IPS-18a (cell line): ENCODE data around the gene RAI1.

Experiments
- H3K27ac ChIP-seq: one replicate; pipeline ENCODE4 v1.5.1; 2013; ENCODE audit warnings: low read length
- H3K27me3 ChIP-seq: one replicate; pipeline ENCODE4 v1.6.1; 2013; ENCODE audit warnings: mild to moderate bottlenecking, low read length; ENCODE audit not compliant: control insufficient read depth, insufficient read depth
- H3K36me3 ChIP-seq: one replicate; pipeline ENCODE4 v1.6.1; 2013; ENCODE audit warnings: low read depth, low read length; ENCODE audit not compliant: control insufficient read depth
- H3K4me1 ChIP-seq: one replicate; pipeline ENCODE4 v1.6.1; 2013; ENCODE audit warnings: low read depth, low read length; ENCODE audit not compliant: control insufficient read depth
- H3K4me3 ChIP-seq: one replicate; pipeline ENCODE4 v1.5.1; 2013; ENCODE audit warnings: low read length
- H3K9ac ChIP-seq: one replicate; pipeline ENCODE4 v1.6.1; 2013; ENCODE audit warnings: mild to moderate bottlenecking, low read length, moderate library complexity
- H3K9me3 ChIP-seq: one replicate; pipeline ENCODE4 v1.6.1; 2013; ENCODE audit warnings: low read depth, low read length; ENCODE audit not compliant: control insufficient read depth

Gene RAI1

DNA sequence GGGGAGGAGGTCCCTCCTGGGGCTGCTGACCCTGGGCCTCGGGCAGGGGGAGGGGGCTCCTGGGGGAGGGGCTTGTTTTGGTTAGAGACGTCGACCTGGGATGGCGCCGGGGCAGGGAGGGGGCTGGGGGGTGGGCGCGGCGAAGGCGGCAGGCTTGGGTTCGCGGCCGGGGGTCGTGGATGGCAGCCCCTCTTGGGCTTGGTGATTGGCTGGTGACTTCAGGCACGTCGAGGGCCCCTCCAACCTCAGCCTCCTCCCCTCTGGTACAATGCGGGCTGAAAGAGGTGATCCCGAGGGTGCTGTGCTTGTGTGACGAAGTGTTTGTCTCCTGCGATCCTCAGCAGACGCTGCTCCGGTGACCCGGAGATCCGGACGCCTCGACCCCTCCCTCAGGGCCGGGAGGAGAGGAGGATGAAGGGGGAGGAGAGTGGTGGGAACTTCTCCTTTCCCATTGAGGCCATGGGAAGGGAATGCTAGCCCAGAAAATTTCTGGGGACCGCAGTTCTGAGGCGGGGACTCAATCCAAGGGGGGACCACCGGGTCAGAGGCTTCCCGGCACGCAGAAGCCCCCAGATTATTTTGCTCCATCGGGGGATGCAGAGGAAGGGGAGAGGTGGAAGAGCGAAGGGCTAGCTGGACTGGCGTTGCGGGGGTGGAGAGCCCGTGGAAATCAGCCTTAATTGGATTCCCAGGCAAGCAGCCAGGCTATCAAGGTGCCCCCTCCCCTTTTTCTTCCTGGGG, 43.9 kb downstream of the RAI1 start:
- Histone ChIP-seq H3K4me1 (peaks cover 17% of the 10 kb centered on the region), H3K27ac (no peak overlapping the region), H3K4me3 (peak overlapping the region; percentile 68), H3K9ac (peak overlapping the region; percentile 8), H3K27me3 (peaks cover 97% of the 10 kb centered on the region), H3K36me3 (no peaks in the 10 kb centered on the region), H3K9me3 (no peaks in the 10 kb centered on the region)

DNA sequence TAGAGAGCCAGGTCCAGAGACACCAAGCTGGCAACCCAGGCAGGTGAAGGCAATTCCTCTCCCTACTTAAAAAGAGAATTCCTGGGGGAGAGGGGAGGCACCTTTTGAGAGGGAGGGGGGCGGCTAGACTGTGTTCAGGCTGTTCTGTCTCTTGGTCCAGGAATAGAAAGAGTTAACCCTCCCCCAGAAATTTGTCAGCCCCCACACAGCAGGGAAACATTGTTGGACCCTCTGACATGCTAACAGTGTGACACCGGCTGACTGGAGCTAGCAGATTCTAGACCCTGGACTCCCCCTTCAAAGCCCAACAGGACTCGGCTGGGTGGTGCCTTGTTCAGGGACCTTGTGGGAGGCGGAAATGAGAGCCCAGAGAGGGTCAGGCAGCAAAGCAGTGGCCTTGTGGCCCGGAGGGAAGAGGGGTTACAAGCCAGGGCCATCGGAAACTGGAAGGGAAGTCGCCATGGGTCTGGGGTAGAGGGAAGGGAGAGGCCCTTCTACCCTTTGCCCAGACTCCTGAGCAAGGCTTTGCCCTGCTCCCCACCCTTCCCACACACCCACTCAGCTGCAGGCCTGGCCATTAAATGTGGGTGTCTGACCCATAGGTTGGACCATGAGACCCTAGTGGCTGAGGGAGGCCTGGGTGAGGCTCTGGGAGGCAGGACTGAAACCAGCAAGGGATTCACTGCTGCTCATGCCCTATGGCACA, 44.6 kb downstream of the RAI1 start:
- Histone ChIP-seq H3K9ac (no peak overlapping the region), H3K27ac (no peak overlapping the region), H3K4me1 (peaks cover 17% of the 10 kb centered on the region), H3K4me3 (peak overlapping the region; percentile 68), H3K9me3 (no peaks in the 10 kb centered on the region), H3K36me3 (no peaks in the 10 kb centered on the region), H3K27me3 (peaks cover 92% of the 10 kb centered on the region)

DNA sequence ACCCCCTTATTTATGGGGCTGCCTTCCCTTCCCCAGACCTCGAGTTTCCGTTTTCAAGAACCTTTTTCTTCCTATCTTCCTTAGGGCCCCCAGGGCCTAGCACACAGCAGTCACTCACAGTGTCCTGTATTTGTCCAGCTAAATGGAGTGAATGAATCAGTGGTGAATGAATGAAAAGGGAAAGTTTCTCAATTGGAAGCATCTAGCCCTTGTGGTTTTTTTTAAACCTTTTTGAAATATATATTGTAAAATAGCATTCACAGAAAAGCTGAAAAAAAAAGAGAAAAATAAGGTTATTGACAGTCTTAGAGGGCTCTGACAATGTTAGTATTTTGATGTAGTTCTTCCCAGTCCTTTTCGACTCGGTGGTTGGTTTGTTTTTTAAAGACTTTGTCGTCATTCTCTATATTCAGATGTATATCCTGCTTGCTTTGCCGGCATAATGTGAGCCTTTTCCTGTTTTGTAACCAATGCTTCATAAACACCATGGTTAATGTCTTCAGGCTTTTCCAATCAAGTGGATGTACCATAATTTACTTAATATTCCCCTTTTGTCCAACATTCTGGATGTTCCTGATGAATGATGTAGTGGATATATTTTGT, 45.3 kb downstream of the RAI1 start:
- Histone ChIP-seq H3K27me3 (peaks cover 85% of the 10 kb centered on the region), H3K9me3 (no peaks in the 10 kb centered on the region), H3K9ac (no peak overlapping the region), H3K27ac (no peak overlapping the region), H3K36me3 (no peaks in the 10 kb centered on the region), H3K4me1 (peaks cover 17% of the 10 kb centered on the region), H3K4me3 (no peak overlapping the region)

DNA sequence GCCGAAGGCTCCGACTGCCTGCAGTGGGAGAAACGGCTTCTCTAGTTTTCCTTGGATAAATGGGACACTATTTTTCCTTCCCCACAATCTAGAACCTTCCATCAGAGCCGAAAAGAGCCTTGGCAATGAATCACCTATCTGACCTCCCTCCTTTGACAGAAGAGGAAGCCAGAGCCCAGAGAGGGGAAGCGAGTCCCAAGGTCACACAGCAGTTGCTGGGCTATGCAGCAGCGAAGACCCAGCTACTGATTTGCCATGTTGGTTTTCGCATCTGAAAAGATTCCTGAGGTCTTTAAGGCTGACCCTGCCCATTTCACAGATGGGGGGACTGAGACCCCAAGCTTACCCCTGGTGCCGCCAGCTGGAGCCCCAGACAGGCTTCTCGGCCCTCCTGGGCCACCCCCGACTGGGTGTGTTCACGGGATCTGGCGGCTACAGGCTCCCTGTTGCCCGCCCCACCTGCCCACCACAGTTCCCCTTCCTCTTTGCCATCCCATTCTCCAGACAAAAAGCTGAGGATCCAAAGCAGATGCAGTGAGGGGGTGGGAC, 45.9 kb downstream of the RAI1 start:
- Histone ChIP-seq H3K9me3 (no peaks in the 10 kb centered on the region), H3K27me3 (peaks cover 79% of the 10 kb centered on the region), H3K4me3 (no peak overlapping the region), H3K36me3 (no peaks in the 10 kb centered on the region), H3K27ac (no peak overlapping the region), H3K4me1 (peaks cover 17% of the 10 kb centered on the region), H3K9ac (no peak overlapping the region)

DNA sequence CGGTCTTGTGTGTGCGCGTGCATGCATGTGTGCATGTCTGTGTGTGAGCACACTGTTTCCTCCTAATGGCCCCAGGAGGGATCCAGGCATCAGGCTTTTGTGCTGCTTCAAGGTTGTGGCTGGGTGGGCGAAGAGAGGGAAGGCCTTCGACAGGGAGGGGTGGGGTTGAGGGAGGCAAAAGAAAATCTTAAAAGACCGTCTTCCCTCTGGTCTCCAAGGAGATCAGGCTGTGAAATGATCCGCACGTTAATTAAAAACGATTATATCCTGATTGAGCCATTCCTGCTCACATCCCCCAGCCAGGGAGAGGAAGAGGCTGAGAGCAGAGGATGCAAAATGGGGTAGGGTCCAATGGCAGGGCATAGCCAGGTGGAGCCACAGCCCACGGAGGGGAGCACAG, 46.9 kb downstream of the RAI1 start:
- Histone ChIP-seq H3K27me3 (peaks cover 69% of the 10 kb centered on the region), H3K9me3 (no peaks in the 10 kb centered on the region), H3K27ac (no peak overlapping the region), H3K4me3 (no peak overlapping the region), H3K36me3 (no peaks in the 10 kb centered on the region), H3K4me1 (peaks cover 13% of the 10 kb centered on the region), H3K9ac (no peak overlapping the region)

DNA sequence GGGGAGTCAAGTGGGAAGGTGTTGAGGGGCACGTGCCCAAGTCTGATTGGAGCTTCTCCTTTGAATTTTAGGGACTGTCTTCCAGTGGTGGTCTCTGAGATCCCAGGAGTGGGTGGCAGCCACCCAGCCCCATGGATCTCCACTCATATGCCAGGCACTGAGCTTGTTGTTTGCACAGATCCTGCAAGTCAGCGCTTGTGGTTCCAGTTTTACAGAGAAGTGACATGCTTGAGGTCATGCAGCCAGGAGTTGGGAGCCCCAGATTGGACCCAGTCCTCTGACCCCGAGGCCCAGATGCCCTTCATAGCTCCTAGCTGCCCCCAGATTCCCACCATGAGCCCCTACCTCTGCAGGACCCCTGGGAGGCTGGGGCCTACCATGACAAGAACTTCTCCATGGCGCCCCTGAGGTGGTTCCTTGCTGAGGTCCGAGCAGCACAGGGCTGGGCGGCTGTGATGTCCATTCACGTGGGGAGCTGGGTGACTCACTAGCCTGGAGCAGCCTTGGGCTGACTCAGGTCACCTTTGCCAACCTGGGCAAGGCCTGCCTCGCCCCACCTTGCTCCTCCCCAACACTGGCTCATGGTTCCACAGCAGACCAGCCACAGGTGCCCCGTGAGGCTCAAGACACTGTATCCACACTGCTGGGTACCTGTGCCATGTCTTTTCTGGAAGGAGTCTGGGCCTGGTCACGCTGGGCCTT, 47.4 kb downstream of the RAI1 start:
- Histone ChIP-seq H3K4me1 (peaks cover 13% of the 10 kb centered on the region), H3K4me3 (no peak overlapping the region), H3K36me3 (no peaks in the 10 kb centered on the region), H3K9ac (no peak overlapping the region), H3K27me3 (peaks cover 64% of the 10 kb centered on the region), H3K27ac (no peak overlapping the region), H3K9me3 (no peaks in the 10 kb centered on the region)

DNA sequence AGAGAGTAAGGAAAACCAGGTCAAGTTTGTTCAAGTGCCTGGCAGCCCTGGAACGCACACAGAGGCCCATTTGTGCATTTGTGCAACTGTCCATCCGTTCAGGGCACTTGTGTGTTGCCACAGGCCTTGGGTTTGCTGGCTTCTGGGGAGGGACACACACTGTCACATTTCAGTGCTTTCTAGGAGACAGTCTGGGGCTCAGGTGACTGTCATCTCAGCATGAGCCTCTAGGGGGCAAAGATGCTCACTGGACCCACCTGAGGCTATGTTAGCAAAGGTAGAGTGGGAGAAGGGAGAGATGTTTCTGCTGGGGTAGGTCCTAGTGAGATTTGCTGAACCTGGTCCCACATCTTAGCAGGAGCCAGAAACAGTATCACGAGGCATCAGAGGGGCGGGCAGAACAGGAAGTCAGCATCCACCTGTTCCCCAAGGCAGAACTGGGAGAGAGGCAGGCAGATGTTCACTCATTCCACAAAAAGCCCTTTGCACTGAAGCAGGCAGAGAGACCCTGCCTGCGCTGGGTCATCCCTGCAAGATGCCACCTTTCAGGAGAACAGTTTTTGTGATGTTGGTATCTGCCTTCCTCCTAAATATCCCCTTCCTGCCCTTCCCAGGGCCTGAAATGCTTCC, 48.5 kb downstream of the RAI1 start:
- Histone ChIP-seq H3K9me3 (no peaks in the 10 kb centered on the region), H3K4me1 (peaks cover 13% of the 10 kb centered on the region), H3K36me3 (no peaks in the 10 kb centered on the region), H3K9ac (no peak overlapping the region), H3K27me3 (peaks cover 53% of the 10 kb centered on the region), H3K27ac (no peak overlapping the region), H3K4me3 (no peak overlapping the region)

DNA sequence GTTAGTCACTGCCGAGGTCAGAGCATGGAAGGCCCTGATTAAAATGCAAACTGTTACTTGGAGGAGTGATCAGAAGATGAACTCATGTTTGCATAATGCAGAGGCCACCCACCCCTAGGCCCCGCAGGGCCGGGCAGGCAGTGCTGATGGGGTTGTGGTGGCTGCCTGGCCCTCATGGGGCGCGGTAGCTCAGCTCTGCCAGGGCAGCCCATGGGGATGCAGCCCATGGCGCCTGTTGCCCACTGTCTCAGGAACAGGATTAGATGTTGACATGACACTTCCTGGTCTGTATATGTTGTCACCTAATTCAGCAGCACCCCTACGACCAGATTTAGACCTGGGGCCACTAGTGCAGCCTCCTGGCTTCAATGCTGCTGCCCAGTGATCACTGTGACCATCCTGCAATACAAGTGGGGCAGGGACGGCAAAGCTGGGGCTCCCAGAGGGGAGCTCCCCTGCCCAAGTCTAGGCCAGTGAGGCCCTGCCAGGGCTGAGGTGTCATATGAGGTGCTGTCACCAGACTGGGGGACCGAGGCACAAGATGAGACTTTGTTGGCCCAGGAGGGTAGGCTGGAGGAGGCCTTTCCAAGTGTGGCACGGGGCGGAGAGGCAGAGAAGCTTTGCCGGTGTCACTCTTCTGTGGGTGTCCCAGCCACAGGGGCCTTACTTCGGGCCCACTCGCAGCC, 49.1 kb downstream of the RAI1 start:
- no peaks in the 10 kb centered on the region for H3K36me3 ChIP-seq
- H3K4me1 ChIP-seq, result peaks cover 9% of the 10 kb centered on the region
- H3K4me3 ChIP-seq, result no peak overlapping the region
- no peaks in the 10 kb centered on the region for H3K9me3 ChIP-seq
- peaks cover 49% of the 10 kb centered on the region for H3K27me3 ChIP-seq
- H3K9ac ChIP-seq, result no peak overlapping the region
- H3K27ac ChIP-seq, result no peak overlapping the region

DNA sequence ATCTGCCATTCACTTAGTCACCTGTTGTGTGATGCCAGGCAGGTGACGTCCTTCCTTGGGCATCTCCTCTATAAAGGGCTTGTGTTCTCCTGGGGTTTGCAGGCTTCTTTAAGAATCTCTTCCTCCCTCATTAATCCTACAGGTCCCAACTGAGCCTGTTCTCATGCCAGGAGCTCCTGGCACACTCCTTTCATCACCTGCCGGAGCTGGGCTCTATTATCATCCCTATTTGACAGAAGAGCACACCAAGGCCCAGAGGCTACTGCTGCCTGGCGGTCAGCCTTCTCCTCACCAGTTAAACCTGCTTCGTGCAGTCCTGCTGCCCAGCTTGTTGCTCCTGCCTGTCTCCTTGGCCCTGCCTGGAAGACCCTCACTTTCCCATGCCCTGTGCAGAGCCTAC, 51.2 kb downstream of the RAI1 start:
- peaks cover 28% of the 10 kb centered on the region for H3K27me3 ChIP-seq
- H3K27ac ChIP-seq, result no peak overlapping the region
- no peaks in the 10 kb centered on the region for H3K4me1 ChIP-seq
- H3K9ac ChIP-seq, result no peak overlapping the region
- no peak overlapping the region for H3K4me3 ChIP-seq
- no peaks in the 10 kb centered on the region for H3K36me3 ChIP-seq
- H3K9me3 ChIP-seq, result no peaks in the 10 kb centered on the region

DNA sequence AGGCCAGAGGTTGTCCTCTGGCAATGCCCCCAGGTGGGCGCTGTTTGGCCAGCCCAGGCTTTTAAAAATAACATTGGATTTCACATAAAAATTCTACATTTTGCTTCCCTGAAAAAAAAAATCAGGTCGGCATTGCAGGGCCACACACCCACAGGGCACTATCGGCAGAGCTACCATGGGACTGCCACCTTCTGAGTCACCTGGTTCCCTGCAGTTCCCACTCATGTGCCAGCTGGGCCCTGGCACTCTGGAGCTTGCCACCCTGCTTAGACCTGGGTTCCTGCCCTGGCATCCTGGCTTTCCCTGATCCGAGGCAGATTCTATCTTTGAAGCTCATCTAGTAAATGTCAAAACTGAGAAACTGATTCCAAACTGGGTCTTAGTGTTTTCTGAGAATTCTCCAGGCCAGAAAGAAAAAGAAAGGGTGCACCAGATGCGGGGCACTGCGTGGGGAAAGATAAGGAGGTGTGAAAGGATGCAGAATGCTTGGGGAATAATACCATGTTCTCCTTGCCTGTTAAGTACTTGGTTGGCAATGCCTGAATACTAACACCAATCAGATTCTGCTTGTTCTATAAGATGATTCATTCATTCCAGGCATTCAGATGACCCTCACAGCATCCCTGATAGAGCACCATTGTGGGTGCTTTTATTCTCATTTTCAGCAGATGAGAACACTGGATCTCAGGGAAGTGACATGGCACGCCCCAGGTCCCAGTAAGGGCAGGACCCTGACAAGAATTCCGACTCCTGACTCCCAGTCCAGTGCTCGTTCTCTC, 51.8 kb downstream of the RAI1 start:
- Histone ChIP-seq H3K36me3 (no peaks in the 10 kb centered on the region), H3K4me3 (no peak overlapping the region), H3K9me3 (no peaks in the 10 kb centered on the region), H3K4me1 (no peaks in the 10 kb centered on the region), H3K27me3 (peaks cover 22% of the 10 kb centered on the region), H3K9ac (no peak overlapping the region), H3K27ac (no peak overlapping the region)
